ENCODE measurements around the gene NLGN4Y.

The NLGN4Y gene

DNA sequence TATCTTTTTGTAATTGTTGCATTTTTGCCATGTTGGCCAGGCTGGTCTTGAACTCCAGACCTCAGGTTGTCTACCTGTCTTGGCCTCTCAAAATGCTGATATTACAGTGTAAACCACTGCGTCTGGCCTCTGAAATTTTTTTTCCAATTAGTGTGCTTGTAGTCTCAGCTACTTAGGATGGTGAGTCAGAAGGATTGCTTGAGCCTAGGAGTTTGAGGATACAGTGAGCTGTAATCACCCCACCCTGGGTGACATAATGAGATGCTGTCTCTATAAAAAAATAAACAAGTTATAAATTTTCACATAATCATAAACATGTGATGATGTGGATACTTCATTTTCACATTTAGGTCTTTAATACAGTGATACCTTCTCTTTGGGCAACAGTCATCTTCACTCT is 154.9 kb downstream of the NLGN4Y start:
- DNase-seq: no peak

- DNase-seq: no peak
These were observed 170.2 kb downstream of the NLGN4Y start for GRCh38 chrY:14694543-14694942.

- no peak for DNase-seq
These were observed 183.8 kb downstream of the NLGN4Y start for GRCh38 chrY:14708158-14708557.

DNA sequence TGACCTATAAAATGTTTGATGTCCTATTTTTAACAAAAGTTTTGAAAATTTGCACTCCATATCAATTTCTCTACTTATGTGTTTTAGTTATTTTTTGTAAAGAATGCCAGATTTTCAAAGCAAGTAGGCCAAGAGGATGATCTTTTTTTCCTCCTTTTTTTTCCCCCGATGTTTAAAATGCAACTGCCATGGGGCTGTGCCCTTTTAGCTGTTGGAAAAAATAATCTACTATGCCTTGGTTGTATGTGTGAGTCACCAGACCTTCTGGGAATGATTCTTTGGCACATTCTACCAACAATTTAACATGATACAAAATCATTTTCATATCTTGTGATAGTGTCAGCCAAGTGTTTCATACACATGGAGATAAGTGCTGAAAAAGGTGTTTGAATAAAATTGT is 217.3 kb downstream of the NLGN4Y start:
- DNase-seq: no peak

DNA sequence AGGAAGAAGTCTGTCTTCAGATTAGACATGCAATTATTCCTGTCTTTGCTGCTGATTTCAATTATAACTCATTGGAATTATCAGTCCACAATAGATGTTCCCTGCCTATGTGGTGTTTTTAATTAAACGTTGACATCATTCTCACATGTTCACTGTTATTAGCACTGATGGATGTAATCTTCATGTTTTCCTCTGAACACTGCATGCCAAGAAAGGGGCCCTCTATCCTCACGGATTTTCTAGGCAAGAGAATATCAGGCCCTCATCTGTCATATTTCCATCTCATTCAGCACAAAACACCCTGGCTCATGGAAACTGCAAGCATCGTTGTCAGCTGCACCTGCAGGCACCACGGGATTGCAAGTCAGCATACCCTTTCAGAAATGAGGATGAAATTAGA is 224.0 kb downstream of the NLGN4Y start:
- DNase-seq: no peak

DNA sequence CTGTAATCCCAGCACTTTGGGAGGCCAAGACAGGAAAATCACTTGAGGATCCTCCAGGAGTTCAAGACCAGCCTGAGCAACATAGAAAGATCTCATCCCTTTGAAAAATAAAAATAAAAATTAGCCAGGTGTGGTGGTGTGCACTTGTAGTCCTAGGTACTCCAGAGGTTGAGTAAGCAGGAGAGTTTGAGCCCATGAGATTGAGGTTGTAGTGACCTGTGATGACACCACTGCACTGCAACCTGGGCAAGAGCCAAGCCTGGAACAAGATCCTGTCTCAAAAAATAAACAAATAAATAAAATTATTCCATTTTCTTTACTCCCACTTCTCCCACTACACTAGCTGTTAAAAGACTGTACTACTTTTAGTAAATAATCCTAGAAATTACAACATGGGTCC is 231.2 kb downstream of the NLGN4Y start:
- no peak for DNase-seq

DNA sequence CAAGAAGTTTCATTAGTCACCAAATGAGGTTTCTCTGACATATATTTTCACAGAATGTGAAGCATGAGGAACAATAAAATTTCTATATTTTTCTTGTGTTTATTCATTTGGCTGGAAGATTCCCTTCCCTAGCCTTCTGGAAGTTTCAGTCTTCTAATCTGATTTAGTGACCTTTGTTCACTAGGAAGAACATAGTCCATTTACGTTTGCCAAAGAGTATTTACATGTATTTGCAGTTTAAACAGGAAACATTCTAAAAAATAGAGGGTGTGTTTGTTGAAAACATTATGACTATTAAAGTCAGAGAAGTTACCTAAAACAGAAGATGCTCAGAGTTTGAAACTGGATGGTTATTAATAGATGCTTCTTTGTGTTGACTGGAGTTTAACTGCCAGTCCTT is 238.6 kb downstream of the NLGN4Y start:
- no peak for DNase-seq

- no peak for DNase-seq
These were observed 239.3 kb downstream of the NLGN4Y start for GRCh38 chrY:14763600-14763999.

DNA sequence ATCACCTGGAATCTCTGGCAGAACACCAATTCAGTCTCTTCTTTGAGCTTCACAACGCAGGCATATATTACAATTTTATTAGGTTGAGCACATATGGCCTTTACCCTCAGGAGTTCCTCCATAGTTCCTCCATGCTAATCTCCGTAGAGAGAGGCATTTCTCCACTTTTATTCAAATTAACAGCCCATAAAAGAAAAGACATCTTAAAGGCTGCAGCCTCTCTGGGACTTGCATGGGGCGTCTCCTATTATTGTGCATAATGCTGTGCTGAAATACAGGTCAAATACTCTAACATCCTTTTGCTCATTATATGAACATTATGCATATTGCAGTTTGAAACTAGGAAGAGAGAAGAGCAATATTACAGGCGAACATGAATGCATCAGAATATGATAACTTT is 253.9 kb downstream of the NLGN4Y start:
- DNase-seq: no peak

- DNase-seq: no peak
These were observed 268.8 kb downstream of the NLGN4Y start for GRCh38 chrY:14793104-14793503.

DNA sequence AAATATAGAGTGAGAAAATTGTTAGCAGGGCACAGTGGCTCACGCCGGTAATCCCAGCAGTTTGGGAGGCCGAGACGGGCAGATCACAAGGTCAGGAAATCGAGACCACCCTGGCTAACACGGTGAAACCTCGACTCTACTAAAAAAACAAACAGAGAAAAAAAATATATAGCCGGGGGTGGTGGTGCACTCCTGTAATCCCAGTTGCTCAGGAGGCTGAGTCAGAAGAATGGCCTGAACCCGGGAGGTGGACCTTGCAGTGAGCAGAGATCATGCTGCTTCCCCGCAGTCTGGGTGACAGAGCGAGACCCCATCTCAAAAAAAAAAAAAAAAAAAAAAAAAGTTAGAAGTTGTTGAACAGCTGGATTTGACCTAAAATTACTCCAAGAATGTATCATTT is 269.3 kb downstream of the NLGN4Y start:
- DNase-seq: no peak

DNA sequence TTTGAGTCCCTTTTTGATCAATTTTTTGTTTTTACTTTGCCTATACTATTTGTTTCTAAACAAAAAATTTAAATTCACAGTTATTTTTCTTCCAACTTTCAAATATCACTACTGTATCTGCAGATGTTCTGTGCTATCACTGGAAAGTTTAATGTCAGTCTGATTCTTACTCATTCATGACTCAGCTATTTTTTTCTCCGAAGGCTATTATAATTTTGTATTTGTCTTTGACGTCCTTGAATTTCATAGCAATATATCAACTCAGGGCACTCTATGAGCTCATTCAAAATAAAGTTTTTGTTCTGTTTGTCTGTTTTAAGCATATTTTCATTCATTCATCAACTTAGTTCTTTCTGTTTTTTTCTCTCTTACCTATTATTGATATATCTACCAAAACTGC is 273.7 kb downstream of the NLGN4Y start:
- no peak for DNase-seq

- no peak for DNase-seq
These were observed 276.8 kb downstream of the NLGN4Y start for GRCh38 chrY:14801096-14801495.

DNA sequence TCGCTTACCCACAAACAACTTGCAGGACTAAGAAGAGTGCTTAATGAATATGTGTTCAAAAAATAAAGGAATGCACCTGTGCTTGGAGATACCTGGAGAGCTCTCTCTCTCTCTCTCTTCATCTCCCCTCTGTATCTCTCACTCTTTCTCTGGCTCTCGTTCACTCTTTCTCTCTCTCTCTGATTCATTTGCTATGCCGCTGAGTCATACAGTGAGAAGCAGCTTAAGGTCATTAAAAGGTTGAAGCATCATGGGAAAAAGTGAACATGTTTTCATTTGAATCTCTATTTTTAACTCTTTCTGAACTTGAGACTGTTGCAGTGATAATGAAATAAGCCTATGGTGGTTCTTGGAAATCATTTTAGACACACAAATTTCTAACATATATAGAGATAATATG is 277.8 kb downstream of the NLGN4Y start:
- no peak for DNase-seq

GRCh38 chrY:14804041-14804440 is 279.7 kb downstream of the NLGN4Y start:
- DNase-seq: no peak

DNA sequence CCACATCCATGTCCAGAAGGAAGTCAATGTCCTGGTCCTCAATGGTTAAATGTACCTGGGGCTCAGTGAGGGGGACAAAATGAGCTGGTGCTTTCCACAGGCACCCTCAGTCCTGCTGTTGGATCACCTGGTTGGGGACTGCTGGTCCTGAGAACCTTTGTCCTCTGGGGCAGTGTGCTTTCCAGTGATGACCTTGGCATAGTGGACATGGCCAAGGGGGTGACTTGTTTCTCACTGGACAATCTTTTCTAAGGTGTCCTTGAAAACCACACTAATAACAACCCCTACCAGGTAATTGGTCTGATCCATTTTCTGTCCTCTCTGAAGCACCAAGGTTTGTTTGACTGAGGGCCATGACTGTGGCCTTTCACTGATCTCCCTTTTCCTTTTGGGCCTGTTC is 294.1 kb downstream of the NLGN4Y start:
- DNase-seq: no peak

DNA sequence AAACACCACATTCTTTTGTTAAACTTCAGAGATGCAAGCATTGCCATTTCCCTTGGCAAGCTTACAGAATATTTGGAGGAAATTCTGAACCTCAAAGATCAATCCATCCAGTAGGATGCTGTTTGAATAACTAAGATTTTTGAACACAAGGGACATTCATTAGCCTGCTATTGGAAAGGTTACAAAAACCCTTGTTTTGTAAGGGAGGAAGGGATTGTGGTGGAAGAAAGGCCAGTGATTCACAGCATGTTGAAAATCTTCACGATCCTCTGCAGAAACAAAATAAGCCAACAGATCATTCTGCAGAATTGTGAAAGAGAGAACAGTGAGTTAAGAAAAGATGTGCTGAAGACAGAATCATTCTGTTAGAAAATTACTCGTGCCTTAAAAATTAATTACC is 297.9 kb downstream of the NLGN4Y start:
- no peak for DNase-seq

- DNase-seq: no peak
These were observed 298.6 kb downstream of the NLGN4Y start for GRCh38 chrY:14822906-14823305.

DNA sequence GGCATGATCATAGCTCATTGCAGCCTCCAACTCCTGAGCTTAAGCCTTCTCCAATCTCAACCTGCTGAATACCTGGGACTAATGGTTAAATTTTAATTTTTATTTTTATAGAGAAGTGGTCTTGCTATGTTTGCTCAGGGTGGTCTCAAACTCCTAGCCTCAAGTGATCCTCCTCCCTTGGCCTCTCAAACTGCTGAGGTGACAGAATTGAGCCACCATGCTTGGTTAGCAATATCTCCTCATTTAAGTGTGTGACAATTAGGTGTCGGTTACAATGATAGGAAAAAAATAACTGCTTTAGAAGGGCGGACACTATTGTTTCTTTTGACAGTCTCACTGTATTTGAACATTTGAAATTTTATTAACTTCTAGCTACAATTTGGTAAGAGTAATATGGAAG is 300.3 kb downstream of the NLGN4Y start:
- no peak for DNase-seq

DNA sequence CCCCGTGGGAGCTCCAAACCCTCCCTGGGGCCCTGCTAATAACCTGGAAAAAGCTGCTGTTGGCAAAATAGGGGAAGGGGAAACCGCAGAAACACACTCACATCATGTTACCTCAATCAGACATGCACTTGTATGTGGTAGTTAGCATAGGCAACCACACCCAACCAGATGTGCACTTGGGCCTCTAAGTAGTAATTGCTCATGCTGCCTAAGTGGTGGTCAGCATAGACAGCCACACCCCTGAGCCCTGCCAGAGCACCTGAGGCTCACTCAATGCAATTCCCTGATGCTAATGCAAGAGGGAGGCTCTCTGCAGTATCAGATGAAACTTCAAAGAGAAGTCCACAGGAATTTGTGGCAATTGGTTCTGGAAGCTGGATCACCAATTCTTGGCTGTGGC is 301.4 kb downstream of the NLGN4Y start:
- DNase-seq: no peak

GRCh38 chrY:14828531-14828930 is 304.2 kb downstream of the NLGN4Y start:
- no peak for DNase-seq

- no peak for DNase-seq
These were observed 305.1 kb downstream of the NLGN4Y start for GRCh38 chrY:14829366-14829885.

GRCh38 chrY:14834103-14835060 is 310.1 kb downstream of the NLGN4Y start:
- no peak for DNase-seq

GRCh38 chrY:14837466-14837865 is 313.1 kb downstream of the NLGN4Y start:
- no peak for DNase-seq

GRCh38 chrY:14850734-14851133 is 326.4 kb downstream of the NLGN4Y start:
- DNase-seq: no peak
